T-helper 22 cell (primary cell): ENCODE results near the gene TICAM1.

Experiments
- DNase-seq: peaks from one replicate; pipeline ENCODE4 v3.0.0-alpha.2; 2020; ENCODE audit warnings: low read depth

Gene TICAM1

GRCh38 chr19:4768934-4769777 lies 62.4 kb downstream of the TICAM1 start:
- peak; percentile 50 for DNase-seq
